H54 (cell line): ENCODE results near the gene PRELP.

Experiments
- DNase-seq: peaks from one replicate; pipeline ENCODE4 v3.0.0; 2011; ENCODE audit warnings: low spot score, mixed read lengths; ENCODE audit not compliant: insufficient read length
- FAIRE-seq: peaks from 3 replicates; lab custom pipeline; 2011; peaks lifted over from hg19 to GRCh38; lab: Jason Lieb, UNC
- POLR2A ChIP-seq: IDR thresholded peaks from 2 replicates; pipeline ENCODE4 v1.6.1; 2011; ENCODE audit warnings: low read depth, mild to moderate bottlenecking, low read length

Gene PRELP

GRCh38 chr1:203537806-203538464 lies 62.3 kb downstream of the PRELP start:
- TF ChIP-seq POLR2A = no peak
- DNase-seq (no peak), FAIRE-seq (no peak)

- FAIRE-seq = no peak
Observed at GRCh38 chr1:203538726-203539125, 63.1 kb downstream of the PRELP start.

GRCh38 chr1:203539831-203540546 lies 64.4 kb downstream of the PRELP start:
- TF ChIP-seq POLR2A = no peak
- FAIRE-seq (no peak), DNase-seq (no peak)

More at GRCh38 chr1:203538726-203539125, 63.1 kb downstream of the PRELP start:
- DNase-seq = no peak
- no peak for TF ChIP-seq POLR2A
